Astrocyte of the hippocampus (primary cell): ENCODE results near the gene IKZF1.
A peak's percentile ranks its signal among the peaks of the same experiment; 100 is the strongest.

Experiments
- DNase-seq: peaks from one replicate; pipeline ENCODE4 v3.0.0; 2011; ENCODE audit warnings: low read depth, low spot score

IKZF1 gene

GRCh38 chr7:50283731-50284130 lies 20.8 kb upstream of the IKZF1 start:
- DNase-seq = no peak

- no peak for DNase-seq
Measured at GRCh38 chr7:50284296-50284695, 20.2 kb upstream of the IKZF1 start.

- no peak for DNase-seq
Measured at GRCh38 chr7:50285269-50285668, 19.2 kb upstream of the IKZF1 start.

GRCh38 chr7:50287129-50287528 lies 17.4 kb upstream of the IKZF1 start:
- DNase-seq = no peak

DNA sequence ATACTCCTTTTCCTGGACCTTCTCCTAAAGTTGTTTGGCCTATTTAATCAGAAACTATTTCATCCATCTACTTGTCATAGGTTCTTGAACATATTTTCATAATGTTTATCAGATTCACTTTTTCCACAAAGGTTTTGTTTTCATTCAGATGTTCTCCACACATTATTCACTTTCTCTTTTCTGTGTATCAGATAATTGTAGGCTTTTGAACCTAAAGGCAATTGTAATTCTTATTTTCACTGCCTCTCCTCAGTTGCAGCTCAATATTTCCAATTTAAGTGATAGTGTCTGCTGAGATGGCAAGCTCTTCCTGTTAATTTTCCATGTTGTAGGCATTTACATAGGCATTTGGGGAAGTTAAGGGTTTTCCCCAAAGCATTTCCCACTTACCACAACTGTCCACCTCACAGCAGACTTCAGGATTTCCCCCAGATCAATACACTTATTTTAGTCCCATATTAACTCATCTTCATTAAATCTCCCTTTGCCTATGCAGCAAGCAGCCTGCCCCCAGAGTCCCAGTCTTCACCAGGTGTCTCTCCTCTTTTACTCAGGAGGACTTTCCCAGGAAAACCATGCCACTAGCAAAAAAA lies 12.3 kb upstream of the IKZF1 start:
- DNase-seq = no peak

DNA sequence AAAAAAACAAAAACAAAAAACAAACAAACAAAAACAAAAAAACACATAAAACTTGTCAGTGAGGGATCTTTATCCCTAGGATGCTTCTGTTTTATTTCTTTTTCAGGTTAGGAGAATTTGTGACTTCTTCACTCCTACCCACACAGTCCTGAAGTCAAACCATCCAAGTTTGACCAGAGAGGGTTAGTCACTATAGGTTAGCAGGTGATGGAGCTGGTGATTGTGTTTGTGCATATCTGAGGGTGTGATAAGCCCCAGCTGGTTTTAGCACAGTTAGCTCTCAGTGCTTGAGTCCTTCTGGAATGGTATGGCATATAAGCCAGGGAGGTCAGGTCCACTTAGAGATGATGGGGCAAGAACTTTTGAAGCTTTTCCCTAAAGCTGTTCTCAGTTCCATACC lies 11.8 kb upstream of the IKZF1 start:
- no peak for DNase-seq

DNA sequence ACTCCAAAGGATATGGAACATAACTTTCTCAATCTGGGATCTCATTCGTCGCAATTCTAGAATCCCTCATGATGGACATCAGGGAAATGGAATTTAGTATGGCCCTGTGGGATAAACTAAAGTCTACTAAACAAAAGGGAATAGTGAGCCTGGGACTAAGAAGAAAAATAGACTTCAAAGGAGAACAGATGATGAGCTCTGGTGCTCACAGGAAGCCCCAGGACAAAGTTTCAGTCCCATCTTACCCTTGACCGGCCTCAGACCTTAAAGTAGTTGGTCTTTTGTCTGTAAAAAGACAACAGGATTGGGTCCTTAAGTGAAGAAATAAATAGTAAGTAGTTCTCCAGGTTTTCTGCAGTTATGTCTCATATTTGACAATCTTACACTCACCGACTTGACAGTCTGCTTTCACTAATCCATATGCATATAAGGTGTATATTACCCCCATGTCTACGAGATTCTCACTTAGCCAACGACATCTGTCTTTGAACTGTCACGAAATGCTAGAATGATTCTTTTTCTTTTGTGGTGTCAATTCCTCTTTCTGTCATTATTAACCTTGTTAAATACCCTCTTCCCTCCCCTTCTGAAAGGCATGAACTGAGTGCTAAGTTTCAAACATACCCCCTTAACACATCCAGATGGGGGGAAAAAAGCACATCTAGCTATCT lies 10.9 kb upstream of the IKZF1 start:
- DNase-seq = no peak

GRCh38 chr7:50295133-50295532 lies 9.4 kb upstream of the IKZF1 start:
- DNase-seq = no peak

DNA sequence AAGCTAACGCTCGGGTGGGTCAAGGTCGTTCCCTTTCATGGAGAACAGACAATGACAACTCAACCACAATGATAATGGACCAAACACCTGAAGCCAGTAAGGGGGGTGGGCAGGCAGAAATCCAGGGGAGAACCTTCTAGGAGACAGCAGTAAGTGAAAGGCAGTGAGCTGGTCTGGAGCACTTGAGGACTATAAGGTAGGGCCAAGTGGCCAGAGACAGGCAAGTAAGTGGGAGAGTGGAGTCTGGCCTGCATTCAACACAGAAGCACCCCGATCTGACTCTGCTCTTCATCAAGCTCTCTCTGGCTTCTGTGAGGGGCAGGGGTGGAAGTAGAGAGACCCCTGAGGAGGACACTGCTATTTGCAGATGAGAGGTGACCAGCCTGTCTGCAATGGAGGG lies 7.7 kb upstream of the IKZF1 start:
- no peak for DNase-seq

DNA sequence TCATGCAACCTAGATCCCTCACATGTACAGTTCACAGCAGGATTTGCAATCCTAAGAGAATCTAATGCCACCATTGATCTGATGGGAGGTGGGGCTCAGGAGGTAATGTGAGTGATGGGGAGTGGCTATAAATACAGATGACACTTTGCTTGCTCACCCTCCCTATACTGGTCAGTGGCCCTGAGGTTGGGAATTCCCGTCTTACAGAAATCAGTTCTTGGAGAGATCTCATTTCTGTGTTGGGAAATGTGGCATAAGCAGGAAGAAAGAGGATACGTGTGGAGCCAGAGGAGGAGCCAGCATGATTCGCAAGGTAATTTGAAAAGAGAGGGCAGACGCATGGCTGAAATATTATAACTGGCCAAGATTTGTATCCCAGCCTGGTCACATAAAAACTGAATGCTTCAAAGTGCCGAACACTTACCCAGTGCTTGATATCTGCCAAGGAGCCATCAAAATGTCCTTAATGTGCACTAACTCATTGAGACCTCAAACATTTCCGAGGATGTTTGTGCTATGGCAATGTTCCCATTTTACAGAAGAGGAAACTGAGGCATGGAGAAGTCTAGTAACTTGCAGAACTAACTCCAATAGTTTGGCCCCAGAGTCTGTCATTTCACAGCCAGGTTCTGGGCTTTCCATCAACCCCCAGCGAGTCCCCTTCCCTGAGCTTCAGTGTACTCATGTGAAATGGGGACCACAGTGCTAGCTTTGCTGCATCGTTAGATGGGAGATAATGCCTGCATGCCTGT lies 5.5 kb upstream of the IKZF1 start:
- DNase-seq = no peak

- DNase-seq = no peak
Measured at GRCh38 chr7:50300336-50300735, 4.2 kb upstream of the IKZF1 start.

DNA sequence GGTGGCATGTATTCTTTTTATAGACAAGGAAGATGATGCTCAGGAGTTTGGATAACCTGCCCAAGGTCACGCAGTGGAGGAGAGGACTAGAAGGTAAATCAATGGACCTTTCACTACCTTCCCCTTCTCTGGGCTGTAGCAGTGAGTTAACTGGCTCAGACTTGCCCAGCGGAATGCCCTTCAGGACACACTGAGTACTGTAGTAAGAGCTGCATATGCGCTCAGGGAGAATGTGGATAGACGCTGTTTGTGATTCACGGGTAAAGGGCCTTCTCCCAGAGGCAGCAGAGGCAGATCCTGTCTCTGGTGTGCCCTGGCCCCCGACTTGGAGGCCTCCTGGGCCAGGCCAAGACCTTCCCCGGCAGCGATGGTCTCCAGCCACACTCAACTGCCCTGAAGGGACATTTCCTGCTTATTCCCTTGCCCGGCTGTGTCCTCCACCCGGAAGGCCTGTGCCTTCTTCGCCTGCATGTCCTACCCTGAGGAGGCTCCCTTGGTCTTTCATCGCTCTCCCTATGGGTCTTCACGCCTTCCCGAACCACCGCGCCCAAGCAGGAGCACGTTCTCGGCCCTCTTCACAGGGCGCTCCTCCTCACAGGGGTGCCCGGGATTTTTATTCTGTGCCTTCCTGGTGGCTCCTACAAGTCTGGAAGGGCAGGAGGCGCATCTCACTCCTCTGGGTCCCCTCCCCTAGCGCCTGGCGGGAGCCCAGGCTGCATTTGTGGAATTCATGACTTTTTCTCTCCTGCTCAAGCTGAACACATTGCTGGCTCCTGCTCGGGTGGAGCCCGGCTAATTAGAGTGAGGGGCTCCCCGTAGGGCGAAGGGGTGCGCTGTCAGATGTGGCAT lies 1.8 kb upstream of the IKZF1 start:
- no peak for DNase-seq

GRCh38 chr7:50303335-50304128 lies 984 bp upstream of the IKZF1 start:
- DNase-seq = peak; percentile 25

GRCh38 chr7:50304911-50305582 lies 531 bp downstream of the IKZF1 start:
- no peak for DNase-seq

GRCh38 chr7:50305583-50306493 lies 1.3 kb downstream of the IKZF1 start:
- no peak for DNase-seq

- no peak for DNase-seq
Measured at GRCh38 chr7:50306494-50307367, 2.2 kb downstream of the IKZF1 start.

GRCh38 chr7:50307368-50308032 lies 3.0 kb downstream of the IKZF1 start:
- DNase-seq = no peak

DNA sequence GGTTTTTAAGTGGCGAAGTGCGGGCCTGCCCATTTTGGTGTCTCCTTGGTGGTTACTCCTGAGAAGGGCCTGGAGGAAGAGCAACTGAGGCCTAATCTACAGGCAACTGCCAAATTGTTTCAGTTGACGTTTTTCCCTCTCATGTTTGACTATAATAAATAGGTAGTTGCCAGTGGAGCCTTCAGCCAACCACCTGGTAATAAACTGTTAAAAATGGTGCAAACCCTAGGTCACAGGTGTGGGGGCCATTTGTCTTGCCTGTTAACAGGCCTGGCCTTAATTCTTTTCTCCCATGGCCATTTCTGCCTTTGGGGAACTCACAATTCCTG lies 3.7 kb downstream of the IKZF1 start:
- no peak for DNase-seq
